GM18517 (cell line): ENCODE results near the gene ZBTB25.

Experiments used
- ATAC-seq: cut with Tn5 transposase; IDR thresholded peaks from one replicate; pipeline ENCODE4 v1.9.1; 2021; ENCODE audit warnings: mild to moderate bottlenecking, moderate library complexity; ENCODE audit not compliant: unreplicated experiment

ZBTB25 gene

GRCh38 chr14:64405295-64405694, 98.3 kb downstream of the ZBTB25 start:
- ATAC-seq, result no peak

- ATAC-seq, result no peak
These were observed 101.7 kb downstream of the ZBTB25 start for GRCh38 chr14:64401949-64402348.

GRCh38 chr14:64400829-64401459, 102.7 kb downstream of the ZBTB25 start:
- ATAC-seq, result no peak
